HG03108 (cell line): ENCODE data around the gene OSBP.

Source experiments
- ATAC-seq: cut with Tn5 transposase; IDR thresholded peaks from one replicate; pipeline ENCODE4 v1.9.1; 2021; ENCODE audit warnings: moderate library complexity; ENCODE audit not compliant: unreplicated experiment

Gene OSBP

DNA sequence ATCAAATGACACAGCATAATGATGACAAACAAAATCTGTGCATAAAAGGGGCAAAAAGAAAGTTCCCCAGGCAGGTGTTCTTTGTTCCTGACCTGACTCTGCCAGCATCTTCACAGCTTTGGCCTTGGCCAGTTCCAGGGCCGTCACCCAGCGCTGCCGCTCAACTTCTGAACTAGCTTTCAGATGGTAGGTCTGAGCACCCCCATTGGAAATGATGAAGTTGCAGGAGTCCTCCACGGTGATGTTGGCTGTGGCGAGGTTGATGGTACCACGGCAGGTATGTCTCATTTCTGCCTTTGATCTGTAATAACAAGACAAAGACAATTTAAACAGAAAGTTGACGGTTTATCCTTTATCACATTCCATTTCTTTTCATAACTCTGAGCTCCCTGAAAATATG is 5.3 kb downstream of the OSBP start:
- no peak for ATAC-seq

DNA sequence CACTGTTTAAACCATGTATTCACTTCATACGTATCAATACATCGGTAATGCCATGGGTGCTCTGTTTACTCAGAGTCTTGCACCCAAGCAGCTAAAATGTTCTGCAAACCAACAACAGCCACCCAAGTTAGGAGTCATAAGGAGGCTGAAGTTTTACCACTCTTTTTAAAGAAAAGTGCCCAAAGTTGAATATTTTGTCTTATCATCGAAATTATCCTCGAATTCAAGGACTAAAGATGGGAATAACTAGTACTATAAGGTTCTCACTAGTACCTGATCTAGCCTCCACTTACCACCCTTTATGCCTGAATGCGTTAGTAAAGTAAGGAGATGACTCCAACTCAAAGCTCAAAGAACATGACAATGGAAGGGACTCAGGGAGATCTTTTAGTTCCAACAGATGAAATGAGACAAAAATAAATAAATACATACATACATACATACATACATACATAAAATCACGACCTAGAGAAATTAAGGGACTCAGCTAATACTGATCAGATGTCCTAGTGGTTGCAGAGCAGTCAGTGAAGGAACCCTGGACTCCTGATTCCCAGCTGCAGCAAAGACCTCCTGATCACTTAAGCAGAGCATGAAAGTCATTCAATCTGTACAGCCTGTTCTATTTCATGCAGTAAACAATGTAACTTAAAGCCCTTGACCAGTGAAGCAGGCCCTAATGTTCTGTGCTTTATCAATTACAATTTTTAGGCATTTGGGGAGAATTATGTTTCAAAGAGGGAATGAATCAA is 7.7 kb downstream of the OSBP start:
- no peak for ATAC-seq

DNA sequence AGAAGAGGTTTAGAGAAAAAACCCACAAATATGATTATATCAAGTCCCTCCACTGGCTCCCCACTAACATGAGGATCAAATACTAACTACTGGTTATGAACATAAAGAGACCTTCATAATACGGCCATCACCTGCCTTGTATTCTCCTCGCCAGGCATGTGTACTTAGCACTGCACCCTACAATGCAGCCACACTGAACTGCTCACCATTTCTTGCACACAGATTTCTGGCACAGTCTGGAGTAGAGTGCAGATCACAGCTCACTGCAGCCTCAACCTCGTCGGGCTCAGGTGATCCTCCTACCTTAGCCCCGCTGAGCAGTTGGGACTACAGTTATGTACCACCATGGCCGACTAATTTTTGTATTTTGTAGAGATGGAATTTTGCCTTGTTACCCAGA is 13.1 kb downstream of the OSBP start:
- ATAC-seq: no peak

DNA sequence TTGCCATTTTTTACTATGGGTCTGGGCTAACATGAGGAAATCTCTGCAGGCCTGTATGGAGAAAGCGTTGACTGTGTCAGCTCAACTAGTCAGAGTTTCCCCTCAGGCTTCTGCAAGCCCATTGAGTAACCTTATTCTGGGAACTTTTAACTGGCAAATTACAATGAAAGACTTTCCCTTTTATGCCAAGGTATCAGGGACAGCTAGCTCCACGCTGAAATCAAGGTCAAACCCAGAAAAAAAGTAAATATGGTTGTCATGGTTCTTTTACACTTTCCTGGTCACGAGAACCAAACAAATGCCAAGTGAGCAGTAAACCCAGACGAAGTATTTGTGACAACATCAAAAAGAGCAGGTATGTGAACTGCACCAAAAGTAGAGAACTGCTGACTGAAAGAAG is 13.8 kb downstream of the OSBP start:
- no peak for ATAC-seq

DNA sequence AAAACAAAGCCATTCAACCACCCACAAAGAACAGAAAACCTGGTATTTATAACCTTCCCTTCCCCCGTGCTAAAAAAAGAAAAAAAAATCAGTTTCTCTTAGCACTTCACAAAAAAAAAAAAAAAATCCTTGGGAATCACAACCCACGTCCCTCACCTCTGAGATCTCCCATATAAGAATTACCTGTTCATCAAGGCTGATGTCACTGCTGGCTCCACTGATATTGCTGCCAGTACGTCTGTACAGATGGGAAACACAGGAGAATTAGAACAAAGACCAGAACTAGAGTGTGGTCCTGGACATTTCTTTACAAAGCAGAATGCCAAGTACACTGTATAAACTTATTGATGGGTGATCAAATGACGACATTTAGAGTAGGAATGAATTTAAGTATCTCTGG is 14.9 kb downstream of the OSBP start:
- ATAC-seq: no peak

DNA sequence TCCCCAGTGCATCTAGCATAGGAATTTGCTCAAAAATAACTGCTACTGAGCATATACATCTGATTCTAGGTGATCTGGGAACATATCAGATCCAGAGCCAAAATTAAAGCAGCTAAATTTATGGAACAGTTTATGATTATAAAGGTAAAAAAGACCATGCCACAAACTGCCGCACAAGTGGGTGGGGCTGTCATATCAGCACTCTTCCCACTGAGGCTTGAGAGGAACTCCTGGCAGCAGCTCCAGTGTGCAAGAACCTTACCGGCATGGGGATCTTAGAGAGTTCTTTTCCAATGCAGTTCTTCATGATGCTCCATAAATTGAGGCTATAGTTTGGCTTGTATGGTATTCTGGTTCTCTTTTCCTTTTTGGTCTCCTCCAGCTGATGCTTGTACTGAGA is 15.3 kb downstream of the OSBP start:
- no peak for ATAC-seq

DNA sequence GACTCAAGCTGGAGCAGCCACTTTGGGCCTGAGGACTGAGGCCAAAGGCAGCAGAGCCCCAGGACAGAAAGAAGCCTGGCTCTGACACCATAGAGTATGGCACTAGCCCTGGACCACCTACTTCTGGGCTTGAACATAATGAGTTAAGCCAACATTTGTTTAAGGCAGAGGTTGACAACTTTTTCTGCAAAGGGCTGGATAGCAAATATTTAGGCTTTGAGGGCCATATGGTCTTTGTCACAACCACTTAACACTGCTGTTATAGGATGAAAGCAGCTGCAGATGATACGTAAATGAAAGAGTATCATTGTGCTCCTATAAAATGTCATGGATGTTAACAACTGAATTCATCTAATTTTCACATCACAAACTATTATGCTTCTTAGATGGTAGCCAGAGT is 16.6 kb downstream of the OSBP start:
- no peak for ATAC-seq

DNA sequence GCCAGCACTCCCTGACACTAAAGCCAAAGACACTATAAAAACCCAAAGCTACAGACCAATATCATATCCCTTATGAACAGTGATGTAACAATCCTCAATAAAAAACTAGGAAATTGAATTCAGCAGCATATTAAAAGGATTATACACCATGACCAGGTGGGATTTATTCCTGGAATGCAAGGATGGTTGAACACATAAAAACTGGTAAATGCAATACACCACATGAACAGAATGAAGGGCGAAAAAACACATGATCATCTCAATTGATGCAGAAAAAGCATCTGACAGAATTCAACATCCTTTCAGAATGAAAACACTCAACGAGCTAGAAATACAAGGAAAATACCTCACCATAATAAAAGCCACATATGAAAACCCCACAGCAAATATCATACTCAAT is 31.3 kb downstream of the OSBP start:
- no peak for ATAC-seq

DNA sequence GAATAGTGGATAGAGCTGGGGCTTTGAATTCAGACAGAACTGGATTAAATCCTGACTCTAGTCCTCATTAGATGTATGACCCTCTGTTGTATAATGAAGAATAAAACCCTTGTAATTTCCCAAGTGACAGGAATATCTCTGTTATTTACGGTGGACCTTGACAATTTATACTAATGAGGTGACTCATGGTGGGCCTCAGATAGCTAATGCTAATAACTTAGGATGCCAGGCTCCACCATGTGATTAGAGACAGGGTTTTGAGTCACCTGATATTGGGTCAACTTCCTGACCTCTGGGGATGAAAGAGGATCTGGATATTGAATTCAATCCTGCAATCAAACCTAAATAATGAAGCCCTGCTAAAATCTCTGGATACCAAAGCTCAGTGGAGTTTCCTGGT is 33.6 kb downstream of the OSBP start:
- no peak for ATAC-seq

DNA sequence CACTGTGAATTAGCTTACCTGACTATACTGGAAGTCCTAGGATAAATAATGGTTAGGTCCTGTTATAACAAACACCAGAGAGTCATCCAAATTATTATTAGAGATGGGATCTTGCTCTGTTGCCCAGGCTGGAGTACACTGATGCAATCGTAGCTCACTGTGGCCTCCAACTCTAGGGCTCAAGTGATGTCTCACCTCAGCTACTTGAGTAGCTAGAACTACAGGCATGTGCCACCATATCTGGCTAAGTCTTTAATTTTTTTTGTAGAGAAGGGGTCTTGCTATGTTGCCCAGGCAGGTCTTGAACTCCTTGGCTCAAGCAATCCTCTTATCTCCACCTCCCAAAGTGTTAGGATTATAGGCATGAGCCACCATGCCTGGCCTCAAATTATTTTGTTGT is 37.2 kb downstream of the OSBP start:
- no peak for ATAC-seq

DNA sequence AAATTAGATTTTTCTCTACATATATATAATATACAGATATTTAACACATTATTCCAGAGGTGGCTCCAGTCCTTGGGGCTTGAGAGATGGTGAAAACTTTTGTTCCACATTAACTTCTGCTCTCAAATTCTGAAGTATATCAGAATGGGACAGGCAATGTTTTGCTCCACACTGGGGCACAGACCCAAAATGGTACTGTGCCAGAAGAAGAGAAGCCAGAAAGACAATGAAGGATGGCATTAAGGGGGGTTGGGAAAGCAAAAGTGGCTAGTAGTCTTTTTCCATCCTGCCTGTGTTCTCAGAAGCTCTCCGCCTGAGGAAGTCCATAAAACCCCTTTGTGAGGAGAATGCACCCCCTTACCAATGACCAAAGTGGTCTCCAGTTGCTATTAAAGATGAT is 40.1 kb downstream of the OSBP start:
- ATAC-seq: no peak

DNA sequence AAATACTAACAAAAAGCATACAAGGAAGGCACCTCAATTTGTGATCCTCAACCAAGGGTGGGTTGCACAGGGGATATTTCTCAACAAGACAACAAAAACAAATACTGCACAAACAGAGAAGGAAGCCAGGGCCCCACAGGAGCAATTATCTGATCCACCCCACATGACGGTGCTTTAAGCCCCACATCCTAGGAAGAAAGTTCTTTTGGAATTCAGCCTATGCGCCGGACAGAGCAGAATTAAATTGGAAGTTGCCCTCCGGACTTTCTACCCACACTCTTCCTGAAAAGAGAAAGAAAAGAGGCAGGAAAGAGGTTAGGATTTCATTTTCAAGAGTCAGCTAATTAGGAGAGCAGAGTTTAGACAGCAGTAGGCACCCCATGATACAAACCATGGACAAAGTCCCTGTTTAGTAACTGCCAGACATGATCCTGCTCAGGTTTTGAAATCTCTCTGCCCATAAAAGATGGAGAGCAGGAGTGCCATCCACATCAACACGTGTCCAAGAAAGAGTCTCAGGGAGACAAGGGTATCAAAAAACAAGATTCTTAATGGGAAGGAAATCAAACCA is 40.6 kb downstream of the OSBP start:
- ATAC-seq: no peak

DNA sequence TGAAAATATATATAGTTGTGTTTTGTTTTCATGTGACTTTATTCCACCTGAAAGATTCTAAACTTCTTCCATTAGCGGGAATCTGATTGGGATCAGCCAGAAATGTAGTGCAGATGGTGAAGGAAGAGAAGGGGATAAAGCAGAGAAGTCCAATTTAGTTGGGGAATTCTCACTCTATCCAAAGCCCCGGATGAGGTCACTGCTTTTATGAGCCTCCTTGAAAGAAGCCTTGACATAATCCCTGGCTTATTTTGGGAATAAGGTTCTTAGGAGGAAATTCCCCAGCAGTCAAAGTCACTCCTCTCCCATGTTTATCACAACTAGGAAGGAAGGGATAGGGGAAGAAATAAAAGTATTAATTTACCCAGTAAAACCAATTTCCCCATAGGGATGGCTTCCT is 41.1 kb downstream of the OSBP start:
- ATAC-seq: no peak

DNA sequence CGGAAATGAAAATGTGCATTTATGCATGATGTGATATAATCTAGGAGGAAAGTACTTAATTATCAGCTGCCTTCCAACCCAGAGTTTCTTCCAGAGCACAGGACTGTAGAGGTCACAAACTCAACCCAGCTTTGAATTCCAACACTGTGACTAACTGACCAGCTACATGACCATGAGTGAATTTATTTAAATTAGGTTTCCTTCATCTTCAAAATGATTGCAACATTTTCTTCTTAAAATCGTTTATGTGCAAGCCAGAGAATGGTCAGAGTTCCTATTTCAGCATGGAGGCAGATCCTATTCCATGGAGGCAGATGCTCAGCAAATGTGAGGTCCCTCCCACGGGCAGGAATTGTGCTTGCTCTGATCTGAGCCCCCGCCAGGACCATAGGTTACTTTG is 42.4 kb downstream of the OSBP start:
- no peak for ATAC-seq

DNA sequence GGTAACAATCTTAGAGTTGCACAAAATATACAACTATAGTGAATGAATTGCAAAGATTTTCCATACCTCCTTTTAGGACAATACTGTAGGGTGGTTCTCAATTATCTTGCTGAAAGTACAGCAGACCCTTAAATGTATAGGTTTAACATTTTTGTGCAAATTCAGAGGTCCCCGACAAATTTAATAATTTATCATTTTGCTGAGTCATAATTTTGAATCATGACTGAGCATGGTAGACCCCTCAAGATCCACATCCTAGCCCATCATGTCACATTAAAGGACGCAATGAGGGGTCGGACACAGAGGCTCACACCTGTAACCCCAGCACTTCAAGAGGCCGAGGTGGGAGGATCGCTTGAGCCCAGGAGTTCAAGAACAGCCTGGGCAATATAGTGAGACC is 43.5 kb downstream of the OSBP start:
- ATAC-seq: no peak

DNA sequence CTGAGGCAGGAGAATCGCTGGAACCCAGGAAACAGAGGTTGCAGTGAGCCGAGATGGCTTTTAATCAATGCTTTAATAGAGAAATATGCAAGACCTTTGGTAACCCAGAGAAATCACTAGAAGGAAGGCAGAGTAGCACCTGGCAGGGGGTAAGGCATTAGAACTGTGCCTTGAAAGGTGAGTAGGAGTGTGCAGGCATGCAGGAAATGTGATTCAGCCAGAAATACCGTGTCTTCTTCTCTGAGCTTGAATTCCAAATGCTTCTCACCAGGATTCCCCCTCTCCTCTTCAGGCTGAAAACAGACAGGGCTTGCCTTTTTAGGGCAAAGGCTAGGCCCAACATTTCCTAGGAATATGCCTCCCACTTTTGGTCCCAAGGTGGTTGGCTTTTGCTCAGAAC is 53.3 kb downstream of the OSBP start:
- no peak for ATAC-seq

DNA sequence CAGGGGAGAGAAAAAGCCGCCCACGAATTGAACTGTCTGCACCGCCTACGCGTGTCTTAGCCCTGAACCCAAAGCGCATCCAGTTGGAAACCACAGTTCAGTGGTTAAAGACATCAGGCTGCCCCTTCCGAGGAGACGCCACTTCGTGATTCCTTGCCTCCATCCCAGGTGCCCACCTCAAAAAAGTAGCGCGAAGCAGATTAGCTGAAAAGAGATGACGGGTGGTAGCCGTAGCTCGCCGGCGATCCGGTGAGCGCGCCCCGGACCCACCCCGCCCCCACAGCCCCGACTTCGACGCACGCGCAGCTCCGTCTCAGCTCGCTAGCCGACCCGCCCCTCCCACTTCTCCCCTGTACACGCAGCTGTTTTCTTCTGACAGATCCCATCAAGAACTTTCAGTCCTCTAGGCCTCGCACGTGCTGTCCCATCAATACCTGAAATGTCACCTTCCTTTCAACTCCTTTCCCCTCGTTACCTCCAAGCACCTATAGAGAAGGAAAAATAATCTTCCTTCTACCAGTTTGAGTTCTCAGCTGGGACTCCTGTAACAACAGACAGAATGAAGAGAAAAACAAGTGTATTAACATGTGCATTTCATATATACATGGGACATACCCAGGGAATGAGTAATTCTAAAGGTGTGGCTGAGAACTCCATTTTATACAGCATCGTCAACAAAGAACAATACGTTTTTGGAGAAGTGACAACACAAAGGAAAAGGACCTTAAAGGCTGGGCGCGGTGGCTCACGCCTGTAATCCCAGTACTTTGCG is 54.7 kb downstream of the OSBP start:
- ATAC-seq: no peak

DNA sequence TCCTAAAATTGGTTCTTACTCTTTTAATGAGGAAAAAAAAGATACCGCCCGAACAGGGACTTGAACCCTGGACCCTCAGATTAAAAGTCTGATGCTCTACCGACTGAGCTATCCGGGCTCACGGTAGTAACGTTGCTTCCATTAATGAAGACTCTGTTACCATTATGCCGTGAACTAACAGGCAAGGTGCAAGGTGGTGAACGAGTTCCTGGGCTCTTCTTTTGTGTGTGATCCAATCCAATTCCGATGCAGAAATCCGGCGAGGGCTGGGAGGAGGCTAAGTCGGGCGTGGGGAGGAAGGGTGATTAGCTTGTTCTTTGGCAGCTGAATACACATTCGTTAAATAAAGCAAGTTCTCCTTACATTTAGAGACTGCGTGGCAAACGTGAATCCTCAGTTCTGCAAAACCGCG is 55.3 kb downstream of the OSBP start:
- no peak for ATAC-seq

DNA sequence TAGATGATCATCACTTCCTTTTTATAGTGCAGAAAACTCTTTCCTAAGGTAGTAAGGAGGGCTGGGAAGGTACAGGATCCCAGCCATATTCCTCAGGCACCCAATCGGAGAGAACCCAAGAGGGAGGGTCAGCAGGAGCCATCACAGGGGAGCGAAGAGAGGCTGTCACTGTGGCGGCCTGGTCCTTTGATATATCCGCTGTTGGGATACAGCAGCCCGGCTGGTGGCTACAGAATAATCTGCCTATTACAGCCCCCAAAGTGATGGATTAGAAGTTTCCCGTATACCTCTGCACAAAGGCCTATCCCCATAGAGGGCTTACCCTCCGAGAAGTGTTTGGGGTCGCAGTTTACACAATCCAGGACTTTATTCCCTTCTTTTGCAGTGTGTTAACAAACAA is 55.7 kb downstream of the OSBP start:
- ATAC-seq: no peak

DNA sequence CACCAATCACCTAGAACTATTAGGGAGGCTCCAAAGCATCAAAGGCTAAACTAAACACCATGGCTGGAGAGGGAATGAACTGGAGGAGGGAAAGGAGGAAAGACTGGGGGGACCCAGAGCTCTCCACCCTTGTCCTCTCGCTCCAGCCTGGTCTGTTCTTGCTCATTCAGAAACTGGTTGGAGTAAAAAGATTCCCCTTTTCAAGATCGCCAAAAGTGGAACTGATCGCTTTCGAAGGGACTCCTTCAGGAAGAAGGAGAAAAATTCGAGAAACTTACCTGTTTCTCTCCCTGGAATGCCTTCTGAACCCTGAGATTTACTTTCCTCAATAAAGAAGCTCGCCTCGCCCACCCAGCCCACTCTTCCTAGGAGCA is 57.3 kb downstream of the OSBP start:
- ATAC-seq: no peak

DNA sequence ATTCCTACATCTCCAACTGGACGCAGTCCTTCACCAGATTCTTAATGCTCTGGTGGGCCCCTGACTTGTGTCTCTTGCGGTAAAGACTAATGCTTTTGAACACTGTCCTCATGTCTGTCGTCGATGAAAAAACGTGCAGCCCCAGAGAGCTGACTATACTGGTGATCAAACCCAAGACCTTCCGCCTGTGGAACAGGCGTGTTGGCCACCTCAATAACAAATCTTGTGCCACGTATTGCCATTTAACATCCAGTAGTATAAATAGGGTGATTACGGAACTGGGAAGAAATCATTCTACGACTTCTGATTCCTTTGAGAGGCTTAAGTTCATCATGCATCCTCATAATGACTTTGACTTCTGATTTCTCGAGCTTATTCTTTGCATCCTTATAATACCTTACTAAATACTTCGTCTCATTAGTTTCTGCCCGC is 58.6 kb downstream of the OSBP start:
- ATAC-seq: no peak
